ENCODE data around the gene TTLL7.
A peak's percentile ranks its signal among the peaks of the same experiment; 100 is the strongest.

TTLL7 gene

GRCh38 chr1:83828456-83828855 is 170.5 kb downstream of the TTLL7 start:
- no peak for TF ChIP-seq CTCF (IDR thresholded peaks at IDR 0.05; ENCODE audit: low read depth, low read length)
- no peak for DNase-seq (ENCODE audit: extremely low read depth, low read depth)

- DNase-seq (ENCODE audit: extremely low read depth, low read depth), result no peak
- TF ChIP-seq CTCF (IDR thresholded peaks at IDR 0.05; ENCODE audit: low read depth, low read length), result no peak
These were observed 171.2 kb downstream of the TTLL7 start for GRCh38 chr1:83827741-83828140.

- no peak for TF ChIP-seq CTCF (IDR thresholded peaks at IDR 0.05; ENCODE audit: low read depth, low read length)
- no peak for DNase-seq (ENCODE audit: extremely low read depth, low read depth)
These were observed 176.7 kb downstream of the TTLL7 start for GRCh38 chr1:83822208-83822607.

- TF ChIP-seq CTCF (IDR thresholded peaks at IDR 0.05; ENCODE audit: low read depth, low read length), result no peak
- DNase-seq (ENCODE audit: extremely low read depth, low read depth), result no peak
These were observed 179.5 kb downstream of the TTLL7 start for GRCh38 chr1:83819436-83819835.

- DNase-seq (ENCODE audit: extremely low read depth, low read depth), result peak; percentile 60
- TF ChIP-seq CTCF (IDR thresholded peaks at IDR 0.05; ENCODE audit: low read depth, low read length), result no peak
These were observed 180.0 kb downstream of the TTLL7 start for GRCh38 chr1:83818916-83819315.

- DNase-seq (ENCODE audit: extremely low read depth, low read depth), result no peak
- no peak for TF ChIP-seq CTCF (IDR thresholded peaks at IDR 0.05; ENCODE audit: low read depth, low read length)
These were observed 182.1 kb downstream of the TTLL7 start for GRCh38 chr1:83816836-83817235.

- TF ChIP-seq CTCF (IDR thresholded peaks at IDR 0.05; ENCODE audit: low read depth, low read length), result no peak
- DNase-seq (ENCODE audit: extremely low read depth, low read depth), result peak; percentile 85
These were observed 183.6 kb downstream of the TTLL7 start for GRCh38 chr1:83815330-83815729.

Measured in AG09319 (cell line).